HPDE6-E6E7 (cell line): ENCODE results near the gene LIMS2.

Source experiments
- DNase-seq: peaks from one replicate; pipeline ENCODE4 v3.0.0; 2011; ENCODE audit warnings: missing footprints; ENCODE audit errors: extremely low spot score

Gene LIMS2

DNA sequence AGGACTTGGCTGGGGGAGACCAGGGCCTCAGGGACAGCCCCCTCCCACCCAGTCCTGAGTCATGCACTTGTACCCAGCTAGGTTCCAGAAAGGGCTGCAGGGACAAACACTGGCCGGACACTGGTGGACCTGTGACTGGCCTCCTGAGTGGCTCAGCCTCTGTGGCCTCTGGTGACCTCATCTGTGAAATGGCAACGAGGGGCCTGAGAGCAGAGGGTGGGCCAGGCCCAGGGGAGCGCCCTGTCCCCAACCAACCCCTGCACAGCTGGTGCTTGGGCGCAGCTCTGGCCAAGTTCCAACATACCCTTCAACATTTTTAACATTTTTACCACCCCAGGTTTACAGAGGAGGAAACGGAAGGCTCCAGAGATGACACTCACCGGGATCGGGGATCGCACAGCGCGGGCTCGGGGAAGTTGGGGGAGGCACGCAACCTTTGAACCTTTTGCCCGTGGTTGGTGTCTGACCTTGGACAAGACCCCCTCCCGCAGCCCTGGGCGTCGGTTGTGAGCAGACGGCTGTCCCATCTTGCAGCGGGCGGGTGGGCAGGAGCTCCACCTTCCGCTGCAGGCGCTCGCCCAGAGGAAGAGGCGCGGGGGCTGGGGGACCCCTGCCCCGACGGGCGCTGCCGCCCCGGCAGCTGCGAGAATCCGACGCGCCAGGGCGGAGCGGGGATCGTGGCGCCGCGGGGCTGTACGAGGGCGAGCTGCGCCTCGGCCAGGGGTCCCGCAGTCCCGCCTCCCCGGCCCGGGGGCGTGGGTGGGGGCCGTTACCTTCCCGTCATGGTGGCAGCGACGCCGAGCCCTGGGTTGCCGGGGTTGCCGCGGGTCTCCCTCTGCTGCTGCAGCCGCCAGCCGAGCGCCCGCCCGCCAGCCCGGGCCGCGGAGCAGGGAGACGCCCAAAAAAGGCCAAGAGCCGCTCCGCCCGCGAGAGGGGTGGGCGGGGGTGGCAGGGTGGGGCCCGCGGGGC is 805 bp downstream of the LIMS2 start:
- DNase-seq, result no peak

DNA sequence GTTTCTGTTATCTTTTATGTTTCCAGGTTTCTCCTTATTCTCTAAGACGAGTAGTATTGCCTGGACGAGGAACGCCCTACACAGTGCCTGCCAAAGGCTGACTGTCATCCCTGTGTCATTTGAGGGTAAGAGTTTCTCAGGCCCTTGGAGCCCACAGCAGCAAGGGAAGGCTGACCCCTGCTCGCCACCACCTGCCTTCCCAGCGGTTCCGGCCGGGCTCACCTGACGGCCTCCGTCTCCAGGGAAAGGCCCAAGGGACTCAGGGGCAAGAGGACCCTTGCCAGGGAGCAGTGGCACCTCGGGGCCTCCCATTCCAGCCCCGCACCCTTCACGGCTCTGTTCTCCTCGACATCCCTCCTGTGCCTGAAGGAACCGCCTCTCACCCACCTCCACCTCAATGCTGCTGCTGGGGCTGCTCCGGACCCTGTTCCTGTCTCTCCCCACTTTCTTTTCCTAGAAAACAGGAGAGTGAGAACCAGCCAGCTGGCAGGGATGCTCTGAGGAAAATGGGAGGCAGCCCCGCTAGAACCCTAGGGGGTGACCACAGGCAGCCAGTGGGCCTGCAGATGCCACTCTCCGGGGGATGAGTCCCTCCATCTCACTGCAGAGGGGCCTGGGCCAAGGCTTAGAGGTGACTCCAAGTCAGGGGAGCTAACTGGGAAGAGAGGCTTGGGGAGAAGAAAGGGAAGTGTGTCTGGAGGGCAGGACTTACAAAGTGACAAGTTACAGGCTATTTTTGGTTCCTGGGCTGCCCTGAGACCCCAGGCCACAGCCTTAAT is 1.9 kb downstream of the LIMS2 start:
- DNase-seq, result no peak

DNA sequence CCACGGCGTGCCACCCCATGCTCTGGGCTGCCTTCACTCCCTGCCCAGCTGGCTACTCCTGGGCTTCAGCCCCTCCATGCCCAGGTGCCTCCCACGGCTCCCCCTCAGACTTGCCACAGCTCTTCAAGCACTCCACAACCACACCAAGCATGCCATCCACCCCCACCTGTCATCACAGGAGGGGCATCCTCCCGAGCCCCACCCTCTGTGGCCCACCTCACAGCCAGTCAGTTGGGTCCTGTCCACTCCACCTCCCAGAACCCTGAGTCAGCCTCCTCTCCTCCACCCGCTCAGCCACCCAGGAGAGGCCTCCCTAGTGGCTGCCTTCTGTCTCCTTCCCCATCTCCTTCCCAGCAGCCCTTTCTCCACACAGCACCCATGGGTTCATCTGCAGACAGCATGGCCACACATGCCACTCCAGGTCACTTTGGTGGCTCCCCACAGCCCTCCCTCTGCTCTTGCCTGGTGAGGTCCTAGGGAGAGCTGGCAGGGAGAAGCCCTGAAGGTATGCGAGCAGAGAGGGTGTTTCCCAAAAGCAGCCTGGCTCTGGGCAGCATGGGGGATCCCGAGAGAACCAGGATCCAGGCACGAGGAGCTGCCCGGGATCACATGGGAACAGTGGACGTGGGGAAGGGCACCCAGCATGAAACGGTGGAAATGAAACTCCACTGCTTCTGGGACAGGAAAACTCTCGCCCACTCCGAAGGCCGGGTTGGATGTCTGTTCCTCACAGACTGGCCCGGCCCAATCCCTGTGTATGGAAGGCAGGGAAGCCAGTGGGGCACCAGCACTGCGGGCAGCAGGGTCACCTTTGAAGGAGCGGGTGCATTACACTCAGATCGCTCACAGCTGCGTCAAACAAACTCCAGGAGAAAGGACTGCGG is 2.7 kb downstream of the LIMS2 start:
- no peak for DNase-seq

DNA sequence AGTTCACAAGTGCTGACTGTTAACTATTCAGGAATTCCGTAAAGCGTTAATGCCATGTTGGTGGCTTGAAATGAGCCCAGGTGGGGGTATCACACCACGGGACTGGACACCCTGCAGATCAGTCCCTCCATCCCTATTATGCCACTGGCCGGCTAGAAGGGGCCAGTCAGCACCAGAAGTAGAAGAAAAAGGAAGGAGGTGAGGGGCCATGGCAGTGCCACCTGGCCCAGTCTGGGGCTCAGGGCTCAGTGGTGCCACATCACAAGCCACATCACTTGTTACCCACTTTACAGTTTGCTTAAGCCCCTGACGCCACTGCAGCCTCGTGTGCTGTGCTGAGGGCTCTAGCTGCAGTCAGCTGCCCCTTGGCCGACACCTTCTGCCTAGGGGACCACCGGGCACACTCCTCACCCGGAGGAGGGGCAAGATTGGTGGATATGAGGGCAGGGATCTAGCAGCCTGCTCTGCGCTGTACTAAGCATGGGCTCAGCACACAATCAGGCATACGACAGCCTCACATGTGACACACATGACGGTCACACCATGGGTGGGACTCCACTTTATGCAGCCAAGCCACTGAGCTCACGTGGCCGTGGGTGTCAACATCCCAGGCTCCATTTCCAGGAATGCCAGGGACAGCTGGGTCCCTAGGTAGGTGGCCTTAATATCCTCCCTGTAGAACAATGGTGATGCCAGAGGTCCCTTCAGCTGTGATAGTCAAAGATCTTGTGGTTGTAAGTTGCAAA is 3.6 kb downstream of the LIMS2 start:
- DNase-seq, result no peak

- no peak for DNase-seq
Measured at GRCh38 chr2:127670957-127671290, 4.4 kb downstream of the LIMS2 start.

DNA sequence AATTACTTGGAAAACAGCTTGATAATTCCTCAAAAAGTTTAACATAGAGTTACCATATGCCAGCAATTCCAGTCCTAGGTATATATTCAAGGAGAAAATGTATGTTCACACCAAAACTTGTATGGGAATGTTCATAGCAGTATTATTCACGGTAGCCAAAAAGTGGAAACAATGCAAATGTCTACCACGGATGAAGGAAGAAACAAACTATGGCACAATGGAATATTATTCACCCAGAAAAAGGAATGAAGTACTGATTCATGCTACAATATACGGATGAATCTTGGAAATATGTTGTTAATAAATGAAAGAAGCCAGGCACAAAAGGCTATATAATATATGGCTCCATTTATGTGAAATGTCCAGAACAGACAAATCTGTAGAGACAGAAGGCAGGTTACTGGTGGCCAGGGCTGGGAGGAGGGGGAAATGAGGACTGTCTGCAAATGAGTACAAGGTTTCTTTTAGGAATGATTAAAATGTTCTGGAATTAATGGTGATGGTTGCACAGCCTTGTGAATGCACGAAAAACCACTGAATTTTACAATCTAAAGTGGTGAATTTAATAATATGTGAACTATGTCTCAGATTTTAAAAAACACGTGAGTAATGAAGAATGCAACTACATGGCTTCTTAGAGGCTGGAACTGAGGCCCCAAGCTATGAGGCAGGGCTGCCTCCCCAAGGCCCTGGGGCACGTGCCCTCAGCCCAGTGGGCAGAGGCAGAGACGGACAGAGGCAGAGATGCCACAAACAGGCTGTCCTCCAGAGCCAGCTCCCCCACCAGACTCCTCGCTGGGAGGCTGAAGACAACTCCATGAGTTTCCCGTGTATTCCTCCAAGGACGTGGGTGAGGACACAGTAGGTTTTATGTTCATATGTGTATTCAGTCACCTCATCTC is 5.0 kb downstream of the LIMS2 start:
- DNase-seq, result no peak

DNA sequence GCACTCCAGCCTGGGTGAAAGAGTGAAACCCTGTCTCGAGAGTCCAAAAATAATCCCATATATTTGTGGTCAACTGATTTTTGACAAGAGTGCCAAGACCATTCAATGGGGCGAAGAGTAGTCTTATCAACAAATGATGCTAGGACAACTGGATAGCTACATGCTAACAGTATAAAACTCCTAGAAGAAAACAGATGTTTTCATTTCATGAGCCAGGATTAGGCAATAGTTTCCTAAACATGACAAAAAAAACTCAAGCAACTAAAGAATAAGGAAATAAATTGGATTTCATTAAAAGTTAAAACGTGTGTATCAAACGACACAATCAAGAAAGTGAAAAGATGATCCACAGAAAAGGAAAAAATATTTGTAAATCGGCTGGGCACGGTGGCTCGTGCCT is 6.3 kb downstream of the LIMS2 start:
- DNase-seq, result no peak

DNA sequence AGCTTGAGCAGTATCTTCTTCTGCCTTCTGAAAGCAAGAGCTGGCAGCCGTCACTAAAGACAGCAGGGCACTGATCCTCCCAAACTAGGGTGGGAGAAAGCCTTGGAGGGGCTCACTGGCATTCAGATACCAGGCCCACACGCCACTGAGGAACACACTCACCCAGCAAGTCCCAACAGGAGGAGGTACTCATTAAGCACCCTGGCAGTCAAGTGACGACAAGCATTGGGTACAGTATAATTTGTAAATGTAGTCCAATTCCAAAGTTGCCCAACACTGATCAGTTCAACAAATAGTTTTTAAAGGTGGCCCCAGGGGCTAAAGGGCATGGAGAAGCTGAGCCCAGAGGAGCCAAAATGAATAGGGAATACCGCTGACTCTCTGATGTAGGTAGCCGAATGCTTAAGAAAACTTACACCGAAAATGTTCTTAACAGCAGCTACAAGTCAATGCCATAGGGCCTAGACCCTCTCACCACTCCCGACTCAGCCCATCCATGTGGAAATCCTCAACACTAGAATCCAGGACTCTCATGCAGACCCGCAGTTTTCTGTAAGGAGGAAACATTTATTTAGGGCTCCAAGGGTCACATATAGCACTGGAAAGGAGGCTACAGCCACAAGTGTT is 9.9 kb downstream of the LIMS2 start:
- no peak for DNase-seq

DNA sequence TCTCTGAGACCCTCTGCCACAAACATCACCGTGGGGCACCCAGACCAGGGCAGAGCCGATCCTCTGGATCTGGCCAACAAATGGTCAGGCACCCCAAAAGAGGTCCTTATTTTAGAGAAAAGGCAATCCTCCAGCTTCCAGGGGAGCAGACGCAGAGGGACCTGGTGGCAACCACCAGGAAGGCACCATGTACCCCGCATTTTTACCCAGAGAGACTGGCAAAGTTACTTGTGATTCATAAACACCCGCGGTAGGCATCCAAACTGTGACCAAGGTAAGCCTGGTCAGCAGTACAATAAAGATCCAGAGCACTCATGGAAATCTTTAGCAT is 10.5 kb downstream of the LIMS2 start:
- DNase-seq, result no peak

- no peak for DNase-seq
Measured at GRCh38 chr2:127664065-127664894, 11.1 kb downstream of the LIMS2 start.

- no peak for DNase-seq
Measured at GRCh38 chr2:127663566-127664064, 11.7 kb downstream of the LIMS2 start.

- no peak for DNase-seq
Measured at GRCh38 chr2:127662937-127663565, 12.3 kb downstream of the LIMS2 start.

GRCh38 chr2:127661949-127662510 is 13.3 kb downstream of the LIMS2 start:
- no peak for DNase-seq

GRCh38 chr2:127661072-127661649 is 14.2 kb downstream of the LIMS2 start:
- no peak for DNase-seq

- DNase-seq, result no peak
Measured at GRCh38 chr2:127660291-127660578, 15.1 kb downstream of the LIMS2 start.

- no peak for DNase-seq
Measured at GRCh38 chr2:127659408-127660290, 15.7 kb downstream of the LIMS2 start.
